ENCODE results near the gene EIF1AD. TPM values are rescaled to one million over a fixed set of nuclear protein-coding genes. Genes with fewer than 3 reads are reported as not detected.
"Not testable (repeated sequence)": the region's sequence is repeated elsewhere in the genome, so short reads cannot be mapped to it uniquely, and the experiment has no call there.

Gene EIF1AD
- total RNA-seq, 1 donor from 2014 or later, result 34.9 TPM

DNA sequence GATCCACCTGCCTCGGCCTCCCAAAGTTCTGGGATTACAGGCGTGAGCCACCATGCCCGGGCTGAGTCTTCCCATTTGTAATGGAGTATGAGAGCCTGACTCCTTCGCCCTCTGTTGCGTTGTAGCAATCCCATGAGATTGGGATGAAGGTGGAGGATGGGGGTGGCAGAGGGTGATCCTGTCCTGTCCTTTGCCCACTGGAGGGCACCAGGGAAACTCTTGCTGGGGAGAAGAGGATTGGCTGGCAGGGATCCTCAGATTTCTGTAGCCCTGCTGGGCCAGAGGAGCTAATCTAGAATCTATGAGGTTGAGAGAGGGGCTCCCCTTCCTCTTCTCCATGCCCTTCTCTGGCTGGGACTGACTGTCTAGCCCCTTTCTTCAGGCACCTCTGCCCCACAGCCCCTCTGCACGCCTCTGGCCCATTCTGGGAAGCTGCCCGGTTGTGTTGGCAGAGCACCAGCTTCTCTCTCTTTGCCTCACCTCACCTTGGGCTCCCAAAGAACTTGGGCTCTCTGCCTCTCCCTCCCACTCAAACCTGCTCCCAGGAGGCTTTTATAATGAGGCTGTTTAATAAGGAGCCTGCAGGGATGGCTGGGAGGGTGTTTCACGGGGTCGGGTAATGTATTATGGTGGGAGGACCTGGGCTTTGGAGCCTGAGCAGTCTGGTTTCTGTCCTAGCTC is 33.8 kb upstream of the EIF1AD start:
- no peak for DNase-seq (ENCODE audit: low spot score)
- Mint-ChIP-seq H3K4me1 (ENCODE audit: unreplicated experiment) (no peaks in the 10 kb centered on the region), H3K27ac (ENCODE audit: unreplicated experiment) (no peak overlapping the region), H3K36me3 (ENCODE audit: low read depth, unreplicated experiment) (no peaks in the 10 kb centered on the region), H3K4me3 (ENCODE audit: unreplicated experiment) (no peak overlapping the region), H3K27me3 (ENCODE audit: unreplicated experiment) (peaks cover 14% of the 10 kb centered on the region), H3K9me3 (ENCODE audit: unreplicated experiment) (no peaks in the 10 kb centered on the region)
- no peak for TF ChIP-seq CTCF (IDR thresholded peaks at IDR 0.05; ENCODE audit: unreplicated experiment)

DNA sequence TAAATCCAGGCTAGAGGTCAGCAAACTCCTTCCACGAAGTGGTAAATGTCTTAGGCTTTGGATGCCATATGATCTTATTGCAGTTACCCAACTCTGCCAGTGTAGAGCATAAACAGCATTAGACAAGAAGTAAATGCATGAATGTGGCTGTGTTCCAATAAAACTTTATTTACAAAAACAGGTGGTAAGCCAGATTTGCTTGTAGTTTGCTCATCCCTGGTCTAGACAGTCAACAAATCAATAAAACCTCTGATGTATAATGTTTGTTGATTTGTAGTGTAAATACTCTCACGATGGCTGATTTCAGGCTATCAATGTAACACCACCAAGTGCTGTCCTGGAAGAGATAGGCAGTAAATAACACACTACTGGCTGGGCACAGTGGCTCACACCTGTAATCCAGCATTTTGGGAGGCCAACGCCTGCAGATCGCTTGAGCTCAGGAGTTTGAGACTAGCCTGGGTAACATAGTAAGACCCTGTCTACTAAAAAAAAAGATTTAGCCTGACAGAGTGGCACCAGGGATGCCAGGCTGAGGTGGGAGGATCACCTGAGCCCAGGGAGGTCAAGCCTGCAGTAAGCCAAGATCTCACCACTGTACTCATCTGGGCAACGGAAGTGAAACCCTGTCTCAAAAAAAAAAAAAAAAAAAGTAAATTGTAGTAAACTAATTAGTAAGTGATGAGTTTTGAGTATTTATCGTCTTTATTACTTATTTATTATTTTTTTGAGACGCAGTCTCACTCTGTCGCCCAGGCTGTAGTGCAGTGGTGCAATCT is 31.2 kb upstream of the EIF1AD start:
- Mint-ChIP-seq H3K4me1 (ENCODE audit: unreplicated experiment) (no peaks in the 10 kb centered on the region), H3K27me3 (ENCODE audit: unreplicated experiment) (peaks cover 7% of the 10 kb centered on the region), H3K27ac (ENCODE audit: unreplicated experiment) (no peak overlapping the region), H3K9me3 (ENCODE audit: unreplicated experiment) (no peaks in the 10 kb centered on the region), H3K4me3 (ENCODE audit: unreplicated experiment) (no peak overlapping the region), H3K36me3 (ENCODE audit: low read depth, unreplicated experiment) (no peaks in the 10 kb centered on the region)
- no peak for TF ChIP-seq CTCF (IDR thresholded peaks at IDR 0.05; ENCODE audit: unreplicated experiment)
- DNase-seq (ENCODE audit: low spot score), result no peak

- peaks cover 2% of the 10 kb centered on the region for H3K4me1 Mint-ChIP-seq (ENCODE audit: unreplicated experiment)
- no peaks in the 10 kb centered on the region for H3K36me3 Mint-ChIP-seq (ENCODE audit: low read depth, unreplicated experiment)
- no peak for TF ChIP-seq CTCF (IDR thresholded peaks at IDR 0.05; ENCODE audit: unreplicated experiment)
- H3K9me3 Mint-ChIP-seq (ENCODE audit: unreplicated experiment), result no peaks in the 10 kb centered on the region
- peaks cover 16% of the 10 kb centered on the region for H3K27me3 Mint-ChIP-seq (ENCODE audit: unreplicated experiment)
- no peak for DNase-seq (ENCODE audit: low spot score)
- no peak within 1 kb of the TSS for H3K27ac Mint-ChIP-seq (ENCODE audit: unreplicated experiment)
- H3K4me3 Mint-ChIP-seq (ENCODE audit: unreplicated experiment), result no peak within 1 kb of the TSS
Measured at GRCh38 chr11:66026017-66026529, 24.1 kb upstream of the EIF1AD start, which contains the start of gene CATSPER1. TSS of gene CATSPER1 (minus strand) at chr11:66026479. CDS start at chr11:66026379, 100 bp downstream.

DNA sequence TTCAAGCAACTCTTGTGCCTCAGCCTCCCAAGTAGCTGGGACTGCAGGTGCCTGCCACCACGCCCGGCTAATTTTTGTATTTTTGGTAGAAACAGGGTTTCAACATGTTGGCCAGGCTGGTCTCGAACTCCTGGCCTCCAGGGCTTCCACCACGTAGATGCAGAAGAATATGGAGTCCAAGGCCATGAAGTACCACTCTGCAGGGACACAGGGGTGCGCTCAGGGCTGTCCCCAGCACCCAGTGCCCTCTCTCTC is 21.2 kb upstream of the EIF1AD start:
- peaks cover 17% of the 10 kb centered on the region for H3K27me3 Mint-ChIP-seq (ENCODE audit: unreplicated experiment)
- not testable (repeated sequence) for H3K9me3 Mint-ChIP-seq (ENCODE audit: unreplicated experiment); H3K27ac Mint-ChIP-seq (ENCODE audit: unreplicated experiment); H3K36me3 Mint-ChIP-seq (ENCODE audit: low read depth, unreplicated experiment); H3K4me1 Mint-ChIP-seq (ENCODE audit: unreplicated experiment); DNase-seq (ENCODE audit: low spot score); H3K4me3 Mint-ChIP-seq (ENCODE audit: unreplicated experiment)

DNA sequence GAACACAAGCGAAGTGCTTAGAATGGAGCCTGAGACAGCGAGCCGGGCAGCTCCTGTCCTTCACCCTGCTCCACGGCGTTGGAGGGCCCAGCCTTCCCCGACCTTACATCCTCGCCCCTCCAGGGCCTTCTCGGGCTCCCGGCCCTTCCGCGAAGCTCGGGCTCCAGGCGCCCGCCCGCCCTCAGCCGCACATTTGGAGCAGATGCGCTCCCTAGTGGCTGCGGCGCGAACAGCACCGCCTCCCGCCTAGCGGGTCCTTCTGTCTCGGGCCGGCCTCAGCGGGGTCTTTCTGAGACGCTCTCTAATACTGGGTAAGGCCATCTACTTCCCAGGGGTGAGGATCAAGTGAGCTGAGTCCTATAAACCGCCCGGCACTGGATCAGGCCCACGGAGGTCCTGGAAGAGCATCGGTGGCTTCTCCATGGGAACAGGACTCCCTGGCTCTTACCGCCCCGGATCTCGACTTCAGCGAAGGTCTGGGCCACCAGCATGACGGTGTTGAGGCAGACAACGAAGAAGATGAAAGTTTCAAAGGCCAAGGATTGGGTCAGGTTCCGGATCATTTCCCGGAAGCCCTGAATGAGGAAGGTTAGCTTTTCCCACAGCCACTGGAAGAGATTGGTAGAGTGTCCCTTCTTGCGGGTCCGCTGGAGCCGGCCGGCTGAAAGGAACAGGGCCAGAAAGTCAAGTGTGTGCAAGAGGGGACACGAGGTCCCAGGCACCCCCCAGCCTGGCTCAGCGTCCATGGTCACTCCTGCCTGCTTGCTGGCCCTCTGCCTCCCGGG is 20.6 kb upstream of the EIF1AD start:
- H3K36me3 Mint-ChIP-seq (ENCODE audit: low read depth, unreplicated experiment), result no peaks in the 10 kb centered on the region
- H3K4me3 Mint-ChIP-seq (ENCODE audit: unreplicated experiment), result no peak overlapping the region
- H3K4me1 Mint-ChIP-seq (ENCODE audit: unreplicated experiment), result peaks cover 2% of the 10 kb centered on the region
- DNase-seq (ENCODE audit: low spot score), result peak; percentile 94
- no peaks in the 10 kb centered on the region for H3K9me3 Mint-ChIP-seq (ENCODE audit: unreplicated experiment)
- peak overlapping the region; percentile 12 for H3K27ac Mint-ChIP-seq (ENCODE audit: unreplicated experiment)
- peak; percentile 94 for TF ChIP-seq CTCF (IDR thresholded peaks at IDR 0.05; ENCODE audit: unreplicated experiment)
- peaks cover 13% of the 10 kb centered on the region for H3K27me3 Mint-ChIP-seq (ENCODE audit: unreplicated experiment)

All from endothelial cell (in vitro differentiated cells).